Chondrocyte (in vitro differentiated cells): ENCODE measurements around the gene REEP2. TPM values are rescaled to one million over a fixed set of nuclear protein-coding genes. Genes with fewer than 3 reads are reported as not detected.
"Not testable (repeated sequence)": the region's sequence is repeated elsewhere in the genome, so short reads cannot be mapped to it uniquely, and the experiment has no call there.

Experiments
- DNase-seq: peaks from one replicate; pipeline ENCODE4 v3.0.0; 2021; ENCODE audit warnings: mixed read lengths, low spot score
- H3K27ac Mint-ChIP-seq: one replicate; pipeline ENCODE4 v1.8.0; 2021; ENCODE audit warnings: mild to moderate bottlenecking, moderate library complexity, mixed read lengths; ENCODE audit not compliant: unreplicated experiment
- H3K27me3 Mint-ChIP-seq: 2 replicates; pipeline ENCODE4 v1.8.0; 2021; ENCODE audit warnings: low read depth, mixed read lengths
- H3K36me3 Mint-ChIP-seq: 2 replicates; pipeline ENCODE4 v1.8.0; 2021; ENCODE audit warnings: low read depth, mixed read lengths
- H3K4me1 Mint-ChIP-seq: 2 replicates; pipeline ENCODE4 v1.8.0; 2021; ENCODE audit warnings: low read depth, mild to moderate bottlenecking, mixed read lengths
- H3K4me3 Mint-ChIP-seq: one replicate; pipeline ENCODE4 v1.8.0; 2021; ENCODE audit warnings: mild to moderate bottlenecking, moderate library complexity, mixed read lengths; ENCODE audit not compliant: unreplicated experiment
- H3K9me3 Mint-ChIP-seq: 2 replicates; pipeline ENCODE4 v1.8.0; 2021; ENCODE audit warnings: low read depth, mixed read lengths
- total RNA-seq: library from RNA; stranded (reverse); gene quantifications from 3 replicates; pipeline ENCODE4 v1.2.1, GENCODE V29; 2021
- TF ChIP-seq, protein P1 (sequence below): fragments of 200-600 bp; sonication (generic); IDR thresholded peaks from 2 replicates; pipeline ENCODE4 v1.5.0; 2021; ENCODE audit warnings: antibody characterized with exemption, mild to moderate bottlenecking, moderate library complexity

Gene REEP2
- total RNA-seq, 1 donor from 2014 or later, result 34.6 TPM

DNA sequence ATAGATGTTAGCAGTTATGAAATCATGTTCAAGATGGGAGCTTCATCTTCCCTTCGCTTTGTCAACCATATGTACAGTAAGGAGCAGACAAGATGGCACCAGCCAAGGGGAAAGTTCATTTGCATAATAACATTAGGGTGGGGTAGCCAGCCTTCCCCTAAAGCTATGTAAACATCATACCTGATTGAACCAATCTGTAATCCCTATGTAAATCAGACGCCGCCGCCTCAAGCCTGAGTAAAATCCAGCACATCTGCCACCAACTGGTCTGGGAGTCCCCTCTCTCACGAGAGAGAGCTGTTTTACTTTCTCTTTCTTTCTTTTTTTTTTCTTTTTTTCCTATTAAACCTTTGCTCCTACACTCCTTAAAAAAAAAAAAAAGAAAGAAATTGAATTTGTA lies 30.8 kb upstream of the REEP2 start:
- Mint-ChIP-seq H3K4me3 (no peak overlapping the region), H3K4me1 (no peaks in the 10 kb centered on the region), H3K36me3 (peaks cover 15% of the 10 kb centered on the region), H3K27me3 (no peaks in the 10 kb centered on the region), H3K27ac (peak overlapping the region; percentile 34), H3K9me3 (no peaks in the 10 kb centered on the region)
- TF ChIP-seq, protein P1, sequence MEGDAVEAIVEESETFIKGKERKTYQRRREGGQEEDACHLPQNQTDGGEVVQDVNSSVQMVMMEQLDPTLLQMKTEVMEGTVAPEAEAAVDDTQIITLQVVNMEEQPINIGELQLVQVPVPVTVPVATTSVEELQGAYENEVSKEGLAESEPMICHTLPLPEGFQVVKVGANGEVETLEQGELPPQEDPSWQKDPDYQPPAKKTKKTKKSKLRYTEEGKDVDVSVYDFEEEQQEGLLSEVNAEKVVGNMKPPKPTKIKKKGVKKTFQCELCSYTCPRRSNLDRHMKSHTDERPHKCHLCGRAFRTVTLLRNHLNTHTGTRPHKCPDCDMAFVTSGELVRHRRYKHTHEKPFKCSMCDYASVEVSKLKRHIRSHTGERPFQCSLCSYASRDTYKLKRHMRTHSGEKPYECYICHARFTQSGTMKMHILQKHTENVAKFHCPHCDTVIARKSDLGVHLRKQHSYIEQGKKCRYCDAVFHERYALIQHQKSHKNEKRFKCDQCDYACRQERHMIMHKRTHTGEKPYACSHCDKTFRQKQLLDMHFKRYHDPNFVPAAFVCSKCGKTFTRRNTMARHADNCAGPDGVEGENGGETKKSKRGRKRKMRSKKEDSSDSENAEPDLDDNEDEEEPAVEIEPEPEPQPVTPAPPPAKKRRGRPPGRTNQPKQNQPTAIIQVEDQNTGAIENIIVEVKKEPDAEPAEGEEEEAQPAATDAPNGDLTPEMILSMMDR, result no peak
- DNase-seq, result no peak

DNA sequence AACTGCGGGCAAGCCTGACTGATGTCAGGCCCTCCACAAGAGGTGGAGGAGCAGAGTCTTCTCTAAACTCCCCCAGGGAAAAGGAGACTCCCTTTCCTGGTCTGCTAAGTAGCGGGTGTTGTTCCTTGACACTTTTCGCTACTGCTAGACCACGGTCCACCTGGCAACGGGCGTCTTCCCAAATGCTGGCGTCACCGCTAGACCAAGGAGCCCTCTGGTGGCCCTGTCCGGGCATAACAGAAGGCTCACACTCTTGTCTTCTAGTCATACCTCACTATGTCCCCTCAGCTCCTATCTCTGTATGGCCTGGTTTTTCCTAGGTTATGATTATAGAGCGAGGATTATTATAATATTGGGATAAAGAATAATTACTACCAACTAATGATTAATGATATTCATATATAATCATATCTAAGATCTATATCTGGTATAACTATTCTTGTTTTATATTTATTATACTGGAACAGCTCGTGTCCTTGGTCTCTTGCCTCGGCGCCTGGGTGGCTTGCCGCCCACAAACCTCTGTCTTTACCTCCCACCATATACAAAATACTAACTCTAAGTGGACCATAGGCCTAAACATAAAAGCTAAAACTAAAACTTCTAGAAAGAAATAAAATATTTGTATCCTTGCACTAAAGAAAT lies 27.7 kb upstream of the REEP2 start:
- H3K9me3 Mint-ChIP-seq, H3K4me3 Mint-ChIP-seq, DNase-seq, H3K4me1 Mint-ChIP-seq, H3K27me3 Mint-ChIP-seq, H3K27ac Mint-ChIP-seq: not testable (repeated sequence)
- peaks cover 16% of the 10 kb centered on the region for H3K36me3 Mint-ChIP-seq
- TF ChIP-seq, protein P1, result peak; percentile 79

DNA sequence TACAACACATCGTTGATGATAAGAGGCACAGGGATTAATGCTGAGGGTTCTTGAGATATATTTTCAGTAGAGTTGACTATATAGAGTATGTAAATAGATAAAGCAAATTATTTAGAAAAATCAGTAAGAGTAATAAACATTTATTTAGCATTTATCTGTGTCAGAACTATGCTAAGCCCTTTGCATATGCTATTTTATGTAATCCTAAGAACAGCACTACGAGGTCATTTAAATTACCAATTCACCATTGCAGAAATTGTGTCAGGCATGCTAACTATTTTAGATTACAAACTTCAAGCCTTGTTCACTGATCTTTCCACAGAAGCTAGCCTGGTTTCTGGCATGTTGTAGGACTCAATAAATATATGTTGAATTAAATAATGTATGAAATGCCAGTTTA lies 20.4 kb upstream of the REEP2 start:
- no peaks in the 10 kb centered on the region for H3K9me3 Mint-ChIP-seq

DNA sequence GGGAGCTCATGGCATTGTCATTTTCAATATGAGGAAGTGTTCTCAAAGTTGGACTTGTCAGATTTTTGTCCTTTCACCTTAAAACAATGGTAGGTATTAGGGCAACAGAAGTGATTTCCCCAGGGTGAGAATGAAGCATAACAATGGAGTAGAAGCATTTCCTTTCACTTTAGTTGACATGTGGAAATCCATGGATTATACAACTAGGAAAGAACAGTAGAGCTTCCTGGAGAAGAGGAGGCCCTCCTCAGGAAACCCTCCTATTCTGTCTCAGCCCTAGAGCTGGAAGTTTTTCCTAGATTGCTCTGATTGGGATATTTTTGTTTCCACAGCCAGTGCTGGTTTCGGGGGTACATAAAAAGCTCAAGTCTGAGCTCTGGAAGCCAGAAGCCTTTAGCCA lies 13.8 kb upstream of the REEP2 start:
- Mint-ChIP-seq H3K27ac (no peak overlapping the region), H3K27me3 (no peaks in the 10 kb centered on the region), H3K36me3 (peaks cover 44% of the 10 kb centered on the region), H3K9me3 (no peaks in the 10 kb centered on the region), H3K4me3 (no peak overlapping the region), H3K4me1 (no peaks in the 10 kb centered on the region)
- TF ChIP-seq, protein P1, result no peak
- no peak for DNase-seq

More for the DNA sequence above, 20.4 kb upstream of the REEP2 start:
- H3K27ac Mint-ChIP-seq, result no peak overlapping the region
- TF ChIP-seq, protein P1, result no peak
- no peak for DNase-seq
- peaks cover 37% of the 10 kb centered on the region for H3K36me3 Mint-ChIP-seq
- H3K4me1 Mint-ChIP-seq, result no peaks in the 10 kb centered on the region
- no peak overlapping the region for H3K4me3 Mint-ChIP-seq
- H3K27me3 Mint-ChIP-seq, result no peaks in the 10 kb centered on the region

DNA sequence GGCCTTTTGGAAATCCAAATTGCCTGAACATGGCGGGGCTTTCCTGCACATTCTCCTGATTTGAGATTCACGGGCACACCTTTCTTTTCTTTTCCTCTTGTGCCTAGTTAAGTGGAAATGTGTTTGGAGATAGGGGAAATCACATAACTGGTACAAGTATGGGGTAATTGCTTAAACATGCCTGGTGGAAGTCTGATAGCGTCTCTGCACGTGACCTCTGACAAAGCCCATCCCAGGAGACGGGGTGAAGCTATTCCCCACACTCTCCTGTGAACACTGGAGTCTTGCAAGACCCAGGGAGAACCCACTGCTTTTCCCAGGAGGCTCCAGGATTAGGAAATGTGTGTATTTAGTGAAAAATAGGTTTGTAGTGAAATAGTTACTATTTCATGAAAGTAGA lies 2.9 kb upstream of the REEP2 start:
- Mint-ChIP-seq H3K4me1 (peaks cover 25% of the 10 kb centered on the region), H3K4me3 (no peak overlapping the region), H3K36me3 (peaks cover 12% of the 10 kb centered on the region), H3K27me3 (no peaks in the 10 kb centered on the region), H3K9me3 (no peaks in the 10 kb centered on the region), H3K27ac (no peak overlapping the region)
- TF ChIP-seq, protein P1, result no peak
- DNase-seq, result no peak
